Measurements from ENCODE around the gene ATP4A. TPM values are rescaled to one million over a fixed set of nuclear protein-coding genes. Genes with fewer than 3 reads are reported as not detected.

ATP4A gene
- total and polyA plus RNA-seq, 2 donors (not counting 1 experiment from before 2014, with no cell fraction given), result not detected

GRCh38 chr19:35524181-35524837 lies 39.1 kb downstream of the ATP4A start:
- DNase-seq, result no peak
- CTCF ChIA-PET, result interaction anchor here (1.3 kb wide), 1 partner anchor 14 kb away, joined by 4 read pairs; no protein-coding TSS in a partner anchor
- H3K27ac Mint-ChIP-seq, result no peak overlapping the region

More at GRCh38 chr19:35524181-35524837, 39.1 kb downstream of the ATP4A start:
- Histone ChIP-seq H2AFZ (ENCODE audit: insufficient read depth, low read depth, low read length, poor library complexity, severe bottlenecking) (no peak overlapping the region), H3K4me2 (replicated peaks; ENCODE audit: low read depth, low read length, poor library complexity, severe bottlenecking) (no peak overlapping the region), H3K79me2 (ENCODE audit: control insufficient read depth, insufficient read depth, low read length) (no peaks in the 10 kb centered on the region), H3K9me3 (ENCODE audit: control extremely low read depth in 1 of 3, control insufficient read depth in 2 of 3, insufficient read depth in 1 of 3, low read length in 2 of 3) (no peaks in the 10 kb centered on the region), H3K4me3 (ENCODE audit: control extremely low read depth in 1 of 5, extremely low read depth in 1 of 5, insufficient read depth in 1 of 5, low read depth in 2 of 5, low read length in 4 of 5) (no peak overlapping the region), H4K20me1 (ENCODE audit: control insufficient read depth, insufficient read depth, low read length, poor library complexity, severe bottlenecking) (no peaks in the 10 kb centered on the region), H3K9ac (ENCODE audit: low read length) (no peak overlapping the region), H3K27ac (ENCODE audit: low read length in 2 of 2) (no peak overlapping the region), H3K36me3 (replicated peaks in 1 of 2; ENCODE audit: control extremely low read depth in 1 of 2, control insufficient read depth in 1 of 2, extremely low read depth in 1 of 2, insufficient read depth in 2 of 2, low read length in 1 of 2) (no peaks in the 10 kb centered on the region), H3K27me3 (replicated peaks in 1 of 4; ENCODE audit: control extremely low read depth in 1 of 4, control insufficient read depth in 3 of 4, insufficient read depth in 4 of 4, low read length in 3 of 4) (peaks cover 0 to 18% (median 2%) of the 10 kb centered on the region in 4 experiments), H3K4me1 (ENCODE audit: control insufficient read depth in 2 of 2, insufficient read depth in 2 of 2, low read length in 2 of 2) (no peaks in the 10 kb centered on the region)
- H3K4me3 Mint-ChIP-seq, result no peak overlapping the region
- WGBS (ENCODE audit: insufficient coverage), result 89% methylated on average over 11 of the region's 11 CpGs
- H3K4me1 Mint-ChIP-seq, result no peaks in the 10 kb centered on the region
- H3K9me3 Mint-ChIP-seq (ENCODE audit: insufficient read depth), result no peaks in the 10 kb centered on the region
- POLR2A ChIA-PET, result no interaction called here
- intact Hi-C loops (cut with micrococcal nuclease), result no loop called here
- TF ChIP-seq CTCF (IDR thresholded peaks at IDR 0.05) (no peak), EZH2 (IDR thresholded peaks at IDR 0.05; ENCODE audit: borderline replicate concordance, insufficient read depth, low read depth, low read length, poor library complexity, severe bottlenecking) (no peak)
- H3K27me3 Mint-ChIP-seq, result peaks cover 41% of the 10 kb centered on the region
- no peak for ATAC-seq (ENCODE audit: low read depth)

Data from B cell (primary cell).